Measurements from ENCODE around the gene NCR1.

NCR1 gene, protein sequence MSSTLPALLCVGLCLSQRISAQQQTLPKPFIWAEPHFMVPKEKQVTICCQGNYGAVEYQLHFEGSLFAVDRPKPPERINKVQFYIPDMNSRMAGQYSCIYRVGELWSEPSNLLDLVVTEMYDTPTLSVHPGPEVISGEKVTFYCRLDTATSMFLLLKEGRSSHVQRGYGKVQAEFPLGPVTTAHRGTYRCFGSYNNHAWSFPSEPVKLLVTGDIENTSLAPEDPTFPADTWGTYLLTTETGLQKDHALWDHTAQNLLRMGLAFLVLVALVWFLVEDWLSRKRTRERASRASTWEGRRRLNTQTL

DNA sequence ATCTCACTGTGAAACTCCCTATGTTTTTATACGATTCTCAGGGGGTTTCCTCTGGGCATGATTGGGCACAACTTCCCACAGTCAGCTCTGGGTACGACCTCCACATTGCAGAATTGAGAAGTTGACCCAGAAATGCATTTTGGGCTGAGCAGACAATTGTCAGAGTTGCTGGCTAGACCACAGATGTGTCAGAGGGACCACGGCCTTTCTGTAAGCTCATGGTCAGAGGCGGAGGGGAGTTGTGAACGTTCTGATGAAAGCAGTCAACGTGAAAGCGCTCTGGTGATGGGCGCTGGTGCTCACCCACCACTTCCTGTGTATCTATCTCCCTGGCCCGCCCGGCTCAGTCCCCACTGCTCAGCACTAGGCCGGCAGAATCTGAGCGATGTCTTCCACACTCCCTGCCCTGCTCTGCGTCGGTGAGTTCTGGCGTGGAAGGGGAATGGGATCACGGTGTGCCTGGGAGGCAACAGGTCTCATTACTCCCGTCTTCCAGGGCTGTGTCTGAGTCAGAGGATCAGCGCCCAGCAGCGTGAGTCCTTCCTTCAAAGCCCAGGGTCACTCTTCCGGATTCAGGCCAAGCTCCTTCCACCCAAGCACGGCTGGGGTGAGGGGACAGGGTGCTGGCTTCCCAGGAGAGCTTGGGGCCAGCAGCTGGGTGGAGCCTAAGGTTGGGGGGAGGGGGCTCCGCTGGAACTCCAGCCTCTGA is at the start of gene NCR1:
TSS of gene NCR1 (plus strand) at position 346 of the 709 bp plus-strand sequence. CDS start at position 386, 40 bp downstream.
- TF ChIP-seq, protein P1, sequence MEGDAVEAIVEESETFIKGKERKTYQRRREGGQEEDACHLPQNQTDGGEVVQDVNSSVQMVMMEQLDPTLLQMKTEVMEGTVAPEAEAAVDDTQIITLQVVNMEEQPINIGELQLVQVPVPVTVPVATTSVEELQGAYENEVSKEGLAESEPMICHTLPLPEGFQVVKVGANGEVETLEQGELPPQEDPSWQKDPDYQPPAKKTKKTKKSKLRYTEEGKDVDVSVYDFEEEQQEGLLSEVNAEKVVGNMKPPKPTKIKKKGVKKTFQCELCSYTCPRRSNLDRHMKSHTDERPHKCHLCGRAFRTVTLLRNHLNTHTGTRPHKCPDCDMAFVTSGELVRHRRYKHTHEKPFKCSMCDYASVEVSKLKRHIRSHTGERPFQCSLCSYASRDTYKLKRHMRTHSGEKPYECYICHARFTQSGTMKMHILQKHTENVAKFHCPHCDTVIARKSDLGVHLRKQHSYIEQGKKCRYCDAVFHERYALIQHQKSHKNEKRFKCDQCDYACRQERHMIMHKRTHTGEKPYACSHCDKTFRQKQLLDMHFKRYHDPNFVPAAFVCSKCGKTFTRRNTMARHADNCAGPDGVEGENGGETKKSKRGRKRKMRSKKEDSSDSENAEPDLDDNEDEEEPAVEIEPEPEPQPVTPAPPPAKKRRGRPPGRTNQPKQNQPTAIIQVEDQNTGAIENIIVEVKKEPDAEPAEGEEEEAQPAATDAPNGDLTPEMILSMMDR (IDR thresholded peaks at IDR 0.05), result no peak

DNA sequence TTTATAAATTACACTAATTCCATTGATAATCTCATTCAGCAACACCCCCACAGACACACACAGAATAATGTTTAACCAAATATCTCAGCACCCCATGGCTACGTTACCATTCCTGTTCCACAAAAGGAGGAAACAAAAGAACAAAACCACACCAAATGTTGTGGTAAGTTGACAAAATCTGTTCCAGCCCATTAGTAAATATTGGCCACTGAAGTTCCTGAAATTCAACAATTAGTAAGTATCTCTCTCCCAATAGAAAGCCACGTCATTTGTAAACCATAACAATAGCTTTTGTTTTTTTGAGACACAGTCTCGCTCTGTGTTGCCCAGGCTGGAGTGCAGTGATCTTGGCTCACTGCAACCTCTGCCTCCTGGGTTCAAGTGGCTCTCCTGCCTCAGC is 34.3 kb upstream of the NCR1 start:
- TF ChIP-seq, protein P1 (IDR thresholded peaks at IDR 0.05), result no peak

DNA sequence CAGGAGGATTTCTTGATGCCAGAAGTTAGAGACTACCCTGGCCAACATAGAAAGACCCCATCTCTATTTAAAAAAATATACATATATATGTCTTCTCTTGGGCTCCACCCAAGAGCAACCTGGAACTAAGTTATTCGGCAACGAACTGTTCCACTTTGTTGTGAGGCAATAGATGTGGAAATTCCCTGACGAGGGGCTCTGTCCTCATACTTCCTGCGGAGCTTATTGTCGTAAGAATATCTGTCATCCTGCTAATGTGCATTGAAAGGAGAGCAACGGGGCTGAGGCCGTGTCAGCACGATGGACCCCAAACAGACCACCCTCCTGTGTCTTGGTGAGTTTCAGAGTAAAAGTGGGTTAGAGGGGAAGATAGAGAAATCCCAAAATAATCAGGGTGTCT is 32.0 kb upstream of the NCR1 start, which contains the start of gene FCAR:
TSS of gene FCAR (plus strand) at position 246 of the 400 bp plus-strand sequence. CDS start at position 301, 55 bp downstream.
- TF ChIP-seq, protein P1 (IDR thresholded peaks at IDR 0.05), result no peak

DNA sequence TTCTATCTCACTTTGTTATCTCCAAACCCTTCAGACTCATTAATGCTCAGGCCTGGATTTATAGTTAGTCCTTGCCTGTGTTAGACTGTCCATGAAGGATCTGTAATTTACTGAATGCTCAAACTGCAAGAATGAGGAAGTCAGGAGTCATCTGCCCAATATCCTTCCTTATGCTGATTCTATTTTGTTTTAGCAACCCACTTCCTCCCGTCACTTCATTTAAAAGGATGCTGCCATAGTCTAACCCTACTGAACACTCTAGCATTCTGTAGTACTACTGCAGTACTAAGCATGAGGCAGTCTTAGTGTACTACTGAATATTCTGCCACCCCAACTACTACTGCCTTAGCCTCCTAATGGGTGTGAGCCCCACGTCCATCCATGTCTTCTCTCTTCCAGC is 30.4 kb upstream of the NCR1 start:
- TF ChIP-seq, protein P1 (IDR thresholded peaks at IDR 0.05), result no peak

DNA sequence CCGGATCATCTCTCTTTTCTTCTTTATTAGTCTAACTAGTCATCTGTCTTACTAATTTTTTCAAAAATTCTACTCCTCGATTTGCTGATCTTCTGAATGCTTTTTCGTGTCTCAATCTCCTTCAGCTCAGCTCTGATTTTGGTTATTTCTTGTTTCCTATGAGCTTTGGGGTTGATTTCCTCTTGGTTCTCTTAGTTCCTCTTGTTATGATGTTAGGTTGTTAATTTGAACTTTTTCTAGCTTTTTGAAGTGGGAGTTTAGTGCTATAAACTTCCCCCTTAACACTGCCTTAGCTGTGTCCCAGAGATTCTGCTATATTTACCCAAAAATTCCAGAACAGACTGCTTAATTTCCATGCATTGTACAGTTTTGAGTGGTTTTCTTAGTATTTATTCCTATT is 28.5 kb upstream of the NCR1 start:
- TF ChIP-seq, protein P1 (IDR thresholded peaks at IDR 0.05), result no peak

DNA sequence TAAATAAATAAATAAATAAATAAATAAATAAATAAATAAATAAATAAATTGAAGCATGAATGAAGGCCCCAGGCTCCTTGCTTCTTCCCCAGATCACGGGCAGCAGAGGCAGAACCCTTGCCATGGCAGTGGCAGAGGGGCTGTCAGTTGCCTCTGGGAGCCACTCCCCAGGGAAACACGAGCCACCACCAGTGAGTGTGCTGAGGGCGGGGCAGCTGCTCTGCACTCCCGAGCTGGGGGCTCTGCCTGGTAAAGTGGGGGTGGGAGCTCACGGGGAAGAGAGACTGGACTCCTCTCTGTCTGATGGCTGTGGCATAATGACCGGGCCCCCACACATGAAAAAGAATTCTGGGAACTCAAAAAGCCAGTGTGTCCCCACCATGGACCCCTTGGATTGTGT is 24.1 kb upstream of the NCR1 start:
- TF ChIP-seq, protein P1 (IDR thresholded peaks at IDR 0.05), result no peak

DNA sequence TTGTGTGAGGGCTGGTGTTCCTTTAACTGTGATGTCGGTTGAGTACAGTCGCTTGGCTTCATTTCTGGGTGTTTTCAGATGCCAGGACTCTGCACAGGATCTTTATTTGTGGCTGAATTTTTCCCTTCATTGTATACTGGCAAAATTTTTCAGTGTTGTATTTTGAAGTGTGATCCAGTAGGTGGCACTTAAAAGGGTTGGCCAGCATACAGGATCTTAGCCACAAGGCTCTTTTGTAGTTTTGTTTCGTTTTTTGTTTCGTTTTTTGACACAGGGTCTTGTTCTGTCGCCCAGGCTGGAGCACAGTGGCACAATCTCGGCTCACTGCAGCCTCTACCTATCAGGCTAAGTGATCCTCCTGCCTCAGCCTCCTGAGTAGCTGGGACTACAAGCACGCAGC is 23.2 kb upstream of the NCR1 start:
- TF ChIP-seq, protein P1 (IDR thresholded peaks at IDR 0.05), result 0 out of 2 replicates have a peak, but pooled peaks have one; percentile 18

Data from LNCAP (cell line).